PC-3 (cell line): ENCODE data around the gene HDAC1. TPM values are rescaled to one million over a fixed set of nuclear protein-coding genes. Genes with fewer than 3 reads are reported as not detected.

Experiments used
- ATAC-seq: fragments of 200-7000 bp; cut with Tn5 transposase; 2 replicates; pipeline ENCODE4 v1.9.1; 2020; ENCODE audit warnings: mild to moderate bottlenecking, moderate library complexity
- BruUV-seq: library from RNA; stranded (reverse); fragments of 400-500 nt; replicated peaks from 2 replicates; lab custom pipeline; 2021; lab: Mats Ljungman, UMichigan
- CTCF ChIA-PET: fragments of 300-600 bp; sonication (Branson Sonifier 250); formaldehyde crosslinking; loops from one replicate; lab custom pipeline; 2022; ENCODE audit warnings: antibody characterized with exemption; lab: Charles Lee
- POLR2A ChIA-PET: fragments of 300-600 bp; sonication (Branson Sonifier 250); formaldehyde crosslinking; loops from one replicate; lab custom pipeline; 2022; ENCODE audit warnings: antibody characterized with exemption; ENCODE audit not compliant: unreplicated experiment; lab: Charles Lee
- DNase-seq: peaks from one replicate; pipeline ENCODE4 v3.0.0-alpha.2; 2015
- H2AFZ ChIP-seq: fragments of 300-600 bp; sonication (generic); 2 replicates; pipeline ENCODE4 v1.6.0; 2016; ENCODE audit warnings: antibody characterized with exemption, low read length
- H3F3A ChIP-seq: fragments of 300-600 bp; sonication (generic); one replicate; pipeline ENCODE4 v1.6.0; 2017; ENCODE audit warnings: antibody characterized with exemption, low read length, control low read depth, mild to moderate bottlenecking; ENCODE audit not compliant: unreplicated experiment
- H3K27ac ChIP-seq: fragments of 300-600 bp; sonication (generic); 2 replicates; pipeline ENCODE4 v1.5.1; 2016; ENCODE audit warnings: mild to moderate bottlenecking, low read length
- H3K27me3 ChIP-seq: fragments of 300-600 bp; sonication (generic); 2 replicates; pipeline ENCODE4 v1.6.1; 2016; ENCODE audit warnings: low read length, mixed read lengths
- H3K36me3 ChIP-seq: fragments of 300-600 bp; sonication (generic); 2 replicates; pipeline ENCODE4 v1.6.1; 2016; ENCODE audit warnings: low read depth, mixed run types, low read length, mixed read lengths
- H3K4me1 ChIP-seq: fragments of 300-600 bp; sonication (generic); 2 replicates; pipeline ENCODE4 v1.5.1; 2016; ENCODE audit warnings: low read length; ENCODE audit not compliant: insufficient read depth
- H3K4me2 ChIP-seq: fragments of 300-600 bp; sonication (generic); 2 replicates; pipeline ENCODE4 v1.6.0; 2016; ENCODE audit warnings: low read length
- H3K4me3 ChIP-seq: fragments of 300-600 bp; sonication (generic); 2 replicates; pipeline ENCODE4 v1.5.1; 2016; ENCODE audit warnings: mild to moderate bottlenecking, low read length, mixed read lengths
- H3K79me2 ChIP-seq: fragments of 300-600 bp; sonication (generic); 2 replicates; pipeline ENCODE4 v1.6.1; 2017; ENCODE audit warnings: low read length, mixed read lengths
- H3K9ac ChIP-seq: fragments of 300-600 bp; sonication (generic); 2 replicates; pipeline ENCODE4 v1.6.0; 2016; ENCODE audit warnings: mild to moderate bottlenecking, low read length
- H3K9me2 ChIP-seq: fragments of 300-600 bp; sonication (generic); replicated peaks from 2 replicates; pipeline ENCODE4 v1.6.1; 2016; ENCODE audit warnings: mixed run types, low read length, mixed read lengths
- H3K9me3 ChIP-seq: fragments of 300-600 bp; sonication (generic); 2 replicates; pipeline ENCODE4 v1.6.1; 2016; ENCODE audit warnings: low read length, mixed read lengths
- H4K20me1 ChIP-seq: fragments of 300-600 bp; sonication (generic); 2 replicates; pipeline ENCODE4 v1.6.1; 2016; ENCODE audit warnings: low read length, mixed read lengths
- EZH2 ChIP-seq: fragments of 300-600 bp; sonication (generic); IDR thresholded peaks from one replicate; pipeline ENCODE4 v1.6.1; 2017; ENCODE audit warnings: antibody characterized with exemption, mild to moderate bottlenecking, low read length; ENCODE audit not compliant: unreplicated experiment
- EZH2phosphoT487 ChIP-seq: fragments of 300-600 bp; sonication (generic); IDR thresholded peaks from 2 replicates; pipeline ENCODE4 v1.6.1; 2018; ENCODE audit warnings: mild to moderate bottlenecking, antibody characterized with exemption, low read length, borderline replicate concordance
- intact Hi-C: fragments of 100-400 bp; cut with micrococcal nuclease; formaldehyde crosslinking; loops from 2 replicates; pipeline ENCODE4 v1.9.0; 2023
- total RNA-seq: library from RNA; depleted of rRNA; stranded (reverse); fragments of >200 nt; gene quantifications from 2 replicates; pipeline ENCODE4 v1.2.3, GENCODE V29; 2014
- TF ChIP-seq, protein P1 (sequence below): fragments of 300-600 bp; sonication (generic); conservative IDR thresholded peaks from 2 replicates; pipeline ENCODE4 v1.5.1; 2017; ENCODE audit warnings: antibody characterized with exemption, low read depth, mild to moderate bottlenecking, low read length

The HDAC1 gene
- total RNA-seq, 1 experiment from 2014 or later = 184 TPM

DNA sequence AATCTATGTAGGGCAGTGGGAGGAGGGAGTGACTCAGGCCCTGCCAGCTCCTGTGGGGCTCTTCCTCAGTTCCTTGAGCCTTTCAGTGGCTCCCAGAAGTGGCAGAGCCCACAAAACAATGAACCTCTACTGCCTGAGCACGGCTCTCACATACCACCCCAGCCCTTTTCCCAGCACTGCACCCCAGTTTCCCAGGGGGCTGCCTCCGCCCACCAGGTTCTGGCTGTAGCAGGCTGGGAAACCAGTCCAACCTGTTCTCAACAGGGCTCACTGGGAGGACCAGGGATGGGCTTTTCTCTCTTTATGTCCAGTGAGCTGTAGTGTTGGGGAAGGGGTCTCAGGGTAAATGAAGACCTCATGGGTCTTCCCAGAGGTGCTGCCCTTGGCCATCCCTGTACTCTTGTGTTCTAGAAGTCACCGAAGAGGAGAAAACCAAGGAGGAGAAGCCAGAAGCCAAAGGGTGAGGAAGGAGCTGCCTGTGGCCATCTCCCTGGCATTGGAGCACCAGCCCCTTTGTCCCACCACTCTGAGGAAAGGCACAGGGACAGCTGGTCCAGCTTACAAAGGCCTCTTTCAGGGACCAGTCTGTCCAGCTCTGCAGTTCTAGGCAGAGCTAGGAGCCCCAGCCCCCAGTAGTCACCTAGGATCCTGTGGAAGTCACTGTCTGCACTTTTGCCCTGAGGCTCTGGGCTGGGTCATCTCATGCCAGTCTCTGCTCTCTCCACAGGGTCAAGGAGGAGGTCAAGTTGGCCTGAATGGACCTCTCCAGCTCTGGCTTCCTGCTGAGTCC is 40.6 kb downstream of the HDAC1 start:
- peak overlapping the region; percentile 21 for H3K4me2 ChIP-seq
- H3K27me3 ChIP-seq = no peaks in the 10 kb centered on the region
- H3K9me3 ChIP-seq = no peaks in the 10 kb centered on the region
- ChIA-PET CTCF (interaction anchor here (0.5 kb wide), 1 partner anchor 38 kb away, joined by 3 read pairs; no protein-coding TSS in a partner anchor), POLR2A (interaction anchor here (0.6 kb wide), 1 partner anchor 617 kb away, joined by 3 read pairs; no protein-coding TSS in a partner anchor)
- no peak overlapping the region for H3K9ac ChIP-seq
- ATAC-seq (0 out of 2 replicates have a peak, but pooled peaks have one; percentile 6), DNase-seq (peak; percentile 50)
- no peak overlapping the region for H2AFZ ChIP-seq
- H3K4me3 ChIP-seq = no peak overlapping the region
- peaks cover 23% of the 10 kb centered on the region for H3K79me2 ChIP-seq
- H3K4me1 ChIP-seq = peaks cover 43% of the 10 kb centered on the region
- H4K20me1 ChIP-seq = peaks cover 27% of the 10 kb centered on the region
- H3K27ac ChIP-seq = peak overlapping the region; percentile 44
- TF ChIP-seq EZH2 = no peak
- peaks cover 3% of the 10 kb centered on the region for H3F3A ChIP-seq
- no peaks in the 10 kb centered on the region for H3K9me2 ChIP-seq
- H3K36me3 ChIP-seq = peaks cover 44% of the 10 kb centered on the region
- BruUV-seq = no TSS peak
- intact Hi-C loops = loop anchor here (5.0 kb wide), 1 partner anchor 90 kb away; no protein-coding TSS in a partner anchor

DNA sequence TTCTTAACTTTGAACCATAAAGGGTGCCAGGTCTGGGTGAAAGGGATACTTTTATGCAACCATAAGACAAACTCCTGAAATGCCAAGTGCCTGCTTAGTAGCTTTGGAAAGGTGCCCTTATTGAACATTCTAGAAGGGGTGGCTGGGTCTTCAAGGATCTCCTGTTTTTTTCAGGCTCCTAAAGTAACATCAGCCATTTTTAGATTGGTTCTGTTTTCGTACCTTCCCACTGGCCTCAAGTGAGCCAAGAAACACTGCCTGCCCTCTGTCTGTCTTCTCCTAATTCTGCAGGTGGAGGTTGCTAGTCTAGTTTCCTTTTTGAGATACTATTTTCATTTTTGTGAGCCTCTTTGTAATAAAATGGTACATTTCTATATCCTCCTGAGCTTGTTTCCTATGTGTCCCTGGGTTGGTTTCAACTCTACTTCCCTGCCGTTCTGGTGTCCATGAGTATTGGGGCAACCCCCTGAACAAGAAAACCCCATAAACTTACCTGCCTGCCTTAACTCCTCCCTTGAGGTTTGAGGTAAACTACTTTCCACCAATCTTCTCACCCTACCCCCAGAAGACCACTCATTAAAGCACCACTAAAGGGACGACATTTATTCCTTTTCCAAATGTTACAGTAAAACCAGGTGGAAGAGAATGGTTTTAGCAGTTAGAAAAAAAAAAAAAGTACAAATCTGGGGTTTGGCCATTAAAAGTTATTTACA is 41.5 kb downstream of the HDAC1 start:
- DNase-seq = no peak
- ChIA-PET CTCF (interaction anchor here (0.5 to 0.8 kb wide), 2 partner anchors 12 to 39 kb away, joined by 3 to 5 read pairs; no protein-coding TSS in a partner anchor), POLR2A (interaction anchor here (0.6 kb wide), 1 partner anchor 618 kb away, joined by 3 read pairs; no protein-coding TSS in a partner anchor)
- Histone ChIP-seq H3F3A (peaks cover 3% of the 10 kb centered on the region), H3K4me3 (peak overlapping the region; percentile 86; the same call in 1 of the 2 replicates), H3K27ac (no peak overlapping the region), H3K27me3 (no peaks in the 10 kb centered on the region), H3K4me2 (peak overlapping the region; percentile 98), H3K9ac (no peak overlapping the region), H3K9me3 (no peaks in the 10 kb centered on the region), H3K9me2 (no peaks in the 10 kb centered on the region), H4K20me1 (peaks cover 27% of the 10 kb centered on the region), H3K4me1 (peaks cover 52% of the 10 kb centered on the region), H3K36me3 (peaks cover 36% of the 10 kb centered on the region), H3K79me2 (peaks cover 23% of the 10 kb centered on the region), H2AFZ (no peak overlapping the region)
- no peak for TF ChIP-seq EZH2phosphoT487
- no peak for TF ChIP-seq EZH2
- TF ChIP-seq, protein P1, sequence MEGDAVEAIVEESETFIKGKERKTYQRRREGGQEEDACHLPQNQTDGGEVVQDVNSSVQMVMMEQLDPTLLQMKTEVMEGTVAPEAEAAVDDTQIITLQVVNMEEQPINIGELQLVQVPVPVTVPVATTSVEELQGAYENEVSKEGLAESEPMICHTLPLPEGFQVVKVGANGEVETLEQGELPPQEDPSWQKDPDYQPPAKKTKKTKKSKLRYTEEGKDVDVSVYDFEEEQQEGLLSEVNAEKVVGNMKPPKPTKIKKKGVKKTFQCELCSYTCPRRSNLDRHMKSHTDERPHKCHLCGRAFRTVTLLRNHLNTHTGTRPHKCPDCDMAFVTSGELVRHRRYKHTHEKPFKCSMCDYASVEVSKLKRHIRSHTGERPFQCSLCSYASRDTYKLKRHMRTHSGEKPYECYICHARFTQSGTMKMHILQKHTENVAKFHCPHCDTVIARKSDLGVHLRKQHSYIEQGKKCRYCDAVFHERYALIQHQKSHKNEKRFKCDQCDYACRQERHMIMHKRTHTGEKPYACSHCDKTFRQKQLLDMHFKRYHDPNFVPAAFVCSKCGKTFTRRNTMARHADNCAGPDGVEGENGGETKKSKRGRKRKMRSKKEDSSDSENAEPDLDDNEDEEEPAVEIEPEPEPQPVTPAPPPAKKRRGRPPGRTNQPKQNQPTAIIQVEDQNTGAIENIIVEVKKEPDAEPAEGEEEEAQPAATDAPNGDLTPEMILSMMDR = no peak
- TSS peak; percentile 47 for BruUV-seq
- no peak for ATAC-seq
- intact Hi-C loops = loop anchor here (5.0 kb wide), 1 partner anchor 91 kb away; no protein-coding TSS in a partner anchor

DNA sequence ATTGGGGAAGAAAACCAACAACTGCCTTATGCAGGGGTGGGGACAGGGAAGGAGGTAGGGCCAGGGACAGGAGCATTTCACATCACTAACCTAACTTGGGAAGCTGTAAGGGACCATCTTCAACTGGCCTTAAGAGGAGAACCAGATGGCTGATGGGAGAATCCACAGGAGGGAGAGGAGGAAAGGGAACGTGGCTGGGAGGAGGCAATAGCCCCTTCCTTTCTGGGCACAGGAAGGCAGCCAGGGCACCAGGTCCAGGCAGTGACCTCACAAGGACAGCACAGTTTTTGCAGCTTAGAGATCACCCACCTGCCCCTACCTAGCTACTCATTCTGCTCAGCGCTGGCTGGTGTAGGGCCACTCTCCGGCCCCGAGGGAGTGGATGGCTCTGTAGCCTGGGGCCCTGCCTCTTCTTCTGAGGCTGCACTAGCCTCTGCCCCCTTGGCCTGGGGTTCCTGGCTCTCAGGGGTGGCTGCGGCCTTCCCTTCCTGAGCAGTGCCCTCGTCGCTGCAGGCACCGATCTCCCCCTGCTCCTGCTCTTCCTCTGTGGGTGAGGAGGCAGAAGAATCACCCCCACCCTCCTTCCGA is 42.5 kb downstream of the HDAC1 start:
- H3K27ac ChIP-seq = no peak overlapping the region
- ChIA-PET POLR2A (no interaction called here), CTCF (interaction anchor here (0.8 kb wide), 1 partner anchor 13 kb away, joined by 5 read pairs; no protein-coding TSS in a partner anchor)
- peak overlapping the region; percentile 98 for H3K4me2 ChIP-seq
- peaks cover 3% of the 10 kb centered on the region for H3F3A ChIP-seq
- peaks cover 27% of the 10 kb centered on the region for H3K36me3 ChIP-seq
- BruUV-seq = no TSS peak
- H2AFZ ChIP-seq = no peak overlapping the region
- peak overlapping the region; percentile 72 for H3K9ac ChIP-seq
- TF ChIP-seq, protein P1 = no peak
- TF ChIP-seq EZH2 (no peak), EZH2phosphoT487 (no peak)
- peaks cover 23% of the 10 kb centered on the region for H3K79me2 ChIP-seq
- no peaks in the 10 kb centered on the region for H3K9me3 ChIP-seq
- 0 out of 2 replicates have a peak, but pooled peaks have one; percentile 3 for ATAC-seq
- H3K27me3 ChIP-seq = no peaks in the 10 kb centered on the region
- H3K4me3 ChIP-seq = peak overlapping the region; percentile 86
- DNase-seq = no peak
- peaks cover 62% of the 10 kb centered on the region for H3K4me1 ChIP-seq
- intact Hi-C loops = loop anchor here (5.0 kb wide), 1 partner anchor 92 kb away; no protein-coding TSS in a partner anchor
- no peaks in the 10 kb centered on the region for H3K9me2 ChIP-seq
- peaks cover 27% of the 10 kb centered on the region for H4K20me1 ChIP-seq
